Embryonic facial prominence (tissue), 1 donor: ENCODE measurements around the gene F10.

Experiments used
- DNase-seq: peaks from one replicate; pipeline ENCODE4 v3.0.0-alpha.2; 2016; ENCODE audit errors: extremely low spot score

Gene F10

GRCh38 chr13:113195360-113195759, 72.8 kb downstream of the F10 start:
- DNase-seq: no peak

- no peak for DNase-seq
These were observed 74.6 kb downstream of the F10 start for GRCh38 chr13:113196970-113197737.
